ENCODE measurements around the gene PTAR1. TPM values are rescaled to one million over a fixed set of nuclear protein-coding genes. Genes with fewer than 3 reads are reported as not detected.
"Not testable (repeated sequence)": the region's sequence is repeated elsewhere in the genome, so short reads cannot be mapped to it uniquely, and the experiment has no call there.

PTAR1 gene
- total RNA-seq, 4 donors from 2014 or later: 63.3 to 90.9 (median 68.4) TPM

DNA sequence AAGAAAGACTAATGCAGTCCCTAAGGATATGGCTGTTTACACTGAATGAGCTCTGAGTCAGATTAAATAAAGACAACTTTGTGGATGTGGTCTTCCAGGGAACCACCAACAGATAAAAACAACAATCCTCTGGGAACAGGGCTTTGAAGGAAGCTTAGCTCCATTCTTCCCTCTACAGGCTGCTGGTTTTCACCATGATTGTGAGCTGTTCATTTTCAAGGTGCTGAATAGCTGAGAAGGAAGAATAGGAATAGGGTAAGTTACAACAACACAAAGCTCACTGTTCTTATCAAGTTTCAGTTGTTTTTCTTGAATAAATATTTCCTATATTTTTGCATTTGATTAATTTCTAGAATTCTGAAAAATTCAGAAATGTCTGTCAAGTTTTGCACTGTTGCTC, 25.9 kb upstream of the PTAR1 start:
- Histone ChIP-seq H3K4me3 (no peak overlapping the region), H3K4me1 (no peaks in the 10 kb centered on the region), H3K27ac (no peak overlapping the region), H3K27me3 (no peaks in the 10 kb centered on the region), H3K36me3 (no peaks in the 10 kb centered on the region), H3K9me3 (no peaks in the 10 kb centered on the region)
- DNase-seq (ENCODE audit: low spot score in 2 of 2): no peak
- TF ChIP-seq POLR2A (IDR thresholded peaks at IDR 0.05) (no peak), EP300 (IDR thresholded peaks at IDR 0.05) (no peak)
- TF ChIP-seq, protein P1, sequence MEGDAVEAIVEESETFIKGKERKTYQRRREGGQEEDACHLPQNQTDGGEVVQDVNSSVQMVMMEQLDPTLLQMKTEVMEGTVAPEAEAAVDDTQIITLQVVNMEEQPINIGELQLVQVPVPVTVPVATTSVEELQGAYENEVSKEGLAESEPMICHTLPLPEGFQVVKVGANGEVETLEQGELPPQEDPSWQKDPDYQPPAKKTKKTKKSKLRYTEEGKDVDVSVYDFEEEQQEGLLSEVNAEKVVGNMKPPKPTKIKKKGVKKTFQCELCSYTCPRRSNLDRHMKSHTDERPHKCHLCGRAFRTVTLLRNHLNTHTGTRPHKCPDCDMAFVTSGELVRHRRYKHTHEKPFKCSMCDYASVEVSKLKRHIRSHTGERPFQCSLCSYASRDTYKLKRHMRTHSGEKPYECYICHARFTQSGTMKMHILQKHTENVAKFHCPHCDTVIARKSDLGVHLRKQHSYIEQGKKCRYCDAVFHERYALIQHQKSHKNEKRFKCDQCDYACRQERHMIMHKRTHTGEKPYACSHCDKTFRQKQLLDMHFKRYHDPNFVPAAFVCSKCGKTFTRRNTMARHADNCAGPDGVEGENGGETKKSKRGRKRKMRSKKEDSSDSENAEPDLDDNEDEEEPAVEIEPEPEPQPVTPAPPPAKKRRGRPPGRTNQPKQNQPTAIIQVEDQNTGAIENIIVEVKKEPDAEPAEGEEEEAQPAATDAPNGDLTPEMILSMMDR (IDR thresholded peaks at IDR 0.05): no peak

DNA sequence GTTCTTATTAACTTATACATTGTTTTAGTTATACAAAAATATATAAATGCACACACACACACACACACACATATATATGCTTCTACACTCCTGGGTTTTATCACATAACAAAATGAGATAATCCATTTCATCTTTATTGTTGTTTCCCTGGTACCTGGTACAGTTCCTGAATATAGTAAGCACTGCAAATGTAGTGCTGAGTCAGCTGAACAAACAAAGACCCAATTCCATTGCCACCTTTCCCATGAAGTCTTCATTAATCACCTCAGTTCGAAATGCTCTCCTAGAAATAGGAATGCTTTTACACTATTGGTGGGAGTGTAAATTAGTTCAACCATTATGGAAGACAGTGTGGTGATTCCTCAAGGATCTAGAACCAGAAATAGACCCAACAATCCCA, 13.4 kb upstream of the PTAR1 start:
- H3K27ac ChIP-seq: no peak overlapping the region
- no peaks in the 10 kb centered on the region for H3K9me3 ChIP-seq
- H3K36me3 ChIP-seq: no peaks in the 10 kb centered on the region
- no peaks in the 10 kb centered on the region for H3K4me1 ChIP-seq
- no peaks in the 10 kb centered on the region for H3K27me3 ChIP-seq
- no peak for TF ChIP-seq POLR2A (IDR thresholded peaks at IDR 0.05)
- WGBS, 2 donors: 87 to 91% methylated on average over 1 of the region's 1 CpG
- DNase-seq (ENCODE audit: low spot score in 2 of 2): no peak
- no peak overlapping the region for H3K4me3 ChIP-seq

DNA sequence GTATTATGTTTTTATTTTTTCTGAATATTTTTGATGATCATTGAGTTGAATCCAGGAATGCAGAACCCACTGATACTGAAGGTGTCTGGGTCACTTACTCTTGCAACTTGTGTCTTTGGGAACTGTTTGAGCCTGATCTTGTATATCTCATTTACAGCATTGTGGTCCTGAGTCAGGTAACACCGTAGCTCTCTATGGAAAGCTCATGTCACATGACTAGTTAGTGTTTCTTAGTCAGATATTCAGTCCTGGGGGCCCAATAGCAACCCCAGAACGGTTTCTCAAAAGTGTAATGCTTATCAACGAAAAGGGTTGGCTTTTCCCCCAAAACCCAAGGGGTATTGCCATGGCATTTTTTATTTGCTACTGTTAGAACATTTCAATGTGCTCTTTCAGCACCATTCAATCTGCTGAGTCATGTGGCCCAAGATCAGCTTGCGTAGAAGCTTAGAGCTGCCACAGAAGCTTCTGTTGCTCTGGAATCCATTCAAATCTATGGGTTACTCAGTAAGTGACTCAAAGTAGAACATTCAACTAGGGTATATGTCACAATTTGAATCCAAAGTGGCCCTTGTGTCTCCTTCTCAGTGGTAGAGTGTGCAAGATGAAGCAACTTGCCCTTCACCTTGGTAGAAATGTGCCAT, 12.1 kb upstream of the PTAR1 start:
- Histone ChIP-seq H3K27me3 (no peaks in the 10 kb centered on the region), H3K27ac (peak overlapping the region in 1 of 4 donors; percentile 26), H3K9me3 (no peaks in the 10 kb centered on the region), H3K4me1 (no peaks in the 10 kb centered on the region), H3K4me3 (no peak overlapping the region), H3K36me3 (no peaks in the 10 kb centered on the region)
- no peak for DNase-seq (ENCODE audit: low spot score in 2 of 2)
- TF ChIP-seq EP300 (IDR thresholded peaks at IDR 0.05) (no peak), POLR2A (IDR thresholded peaks at IDR 0.05) (no peak)
- TF ChIP-seq, protein P1 (IDR thresholded peaks at IDR 0.05): no peak
- WGBS, 2 donors: 52 to 56% methylated on average over 4 of the region's 4 CpGs

DNA sequence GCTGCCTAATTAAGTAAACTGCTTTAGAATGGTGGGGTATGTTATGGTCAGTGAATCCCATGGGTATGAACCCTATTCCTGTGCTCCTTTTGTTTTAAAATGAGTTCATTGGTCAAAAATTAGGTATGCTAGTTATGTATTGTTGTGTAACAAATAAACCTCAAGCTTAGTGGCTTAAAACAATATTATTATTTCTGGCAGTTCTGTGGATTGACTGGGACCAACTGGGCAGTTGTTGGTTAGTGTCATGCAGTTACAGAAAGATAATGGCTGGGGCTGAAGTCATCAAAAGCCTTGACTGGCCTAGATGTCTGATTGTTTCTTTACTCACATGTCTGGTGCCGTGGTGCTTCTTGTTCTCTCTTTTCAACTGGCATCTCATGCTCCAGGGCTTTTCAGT, 8.9 kb upstream of the PTAR1 start:
- Histone ChIP-seq H3K27ac (no peak overlapping the region), H3K9me3 (no peaks in the 10 kb centered on the region), H3K4me3 (no peak overlapping the region), H3K27me3 (no peaks in the 10 kb centered on the region), H3K4me1 (no peaks in the 10 kb centered on the region), H3K36me3 (no peaks in the 10 kb centered on the region)
- DNase-seq (ENCODE audit: low spot score in 2 of 2): no peak
- 79 to 92% methylated on average over 1 of the region's 1 CpG for WGBS, 2 donors
- TF ChIP-seq, protein P1 (IDR thresholded peaks at IDR 0.05): no peak
- TF ChIP-seq EP300 (IDR thresholded peaks at IDR 0.05) (no peak), POLR2A (IDR thresholded peaks at IDR 0.05) (no peak)

DNA sequence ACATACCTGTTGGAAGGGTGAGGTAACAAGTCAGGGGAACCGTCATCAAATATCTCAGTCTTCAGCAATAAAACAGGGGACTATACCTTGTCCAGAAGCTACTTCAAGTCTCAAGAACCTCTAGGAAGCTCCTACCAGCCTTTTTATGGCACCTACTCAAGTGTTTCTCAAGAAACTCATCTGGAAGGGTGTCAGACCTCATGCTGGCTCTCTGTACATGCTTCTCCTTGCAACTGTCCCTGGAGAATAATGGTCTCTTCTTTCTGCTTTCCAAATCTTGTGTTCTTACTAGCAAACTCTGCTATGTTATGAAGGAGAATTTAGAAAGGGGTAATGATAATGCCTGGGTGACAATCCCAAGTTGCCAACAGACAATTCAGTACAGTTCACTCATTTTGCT, 8.3 kb upstream of the PTAR1 start:
- Histone ChIP-seq H3K4me3 (no peak overlapping the region), H3K4me1 (no peaks in the 10 kb centered on the region), H3K9me3 (no peaks in the 10 kb centered on the region), H3K27ac (no peak overlapping the region), H3K27me3 (no peaks in the 10 kb centered on the region), H3K36me3 (no peaks in the 10 kb centered on the region)
- TF ChIP-seq EP300 (IDR thresholded peaks at IDR 0.05) (no peak), POLR2A (IDR thresholded peaks at IDR 0.05) (no peak)
- TF ChIP-seq, protein P1 (IDR thresholded peaks at IDR 0.05): no peak
- 83 to 87% methylated on average over 1 of the region's 1 CpG for WGBS, 2 donors
- no peak for DNase-seq (ENCODE audit: low spot score in 2 of 2)

DNA sequence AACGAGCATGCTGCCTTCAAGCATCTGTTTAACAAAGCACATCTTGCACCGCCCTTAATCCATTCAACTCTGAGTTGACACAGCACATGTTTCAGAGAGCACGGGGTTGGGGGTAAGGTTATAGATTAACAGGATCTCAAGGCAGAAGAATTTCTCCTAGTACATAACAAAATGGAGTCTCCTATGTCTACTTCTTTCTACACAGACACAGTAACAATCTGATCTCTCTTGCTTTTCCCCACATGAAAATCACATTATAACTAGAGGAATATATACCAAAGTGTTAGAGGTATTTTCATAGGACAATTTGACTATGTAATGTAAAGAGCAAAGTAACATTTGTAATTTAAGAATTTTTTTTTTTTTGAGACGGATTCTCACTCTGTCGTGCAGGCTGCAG, 4.1 kb upstream of the PTAR1 start:
- 54 to 56% methylated on average over 5 of the region's 5 CpGs for WGBS, 2 donors
- not testable (repeated sequence) for DNase-seq (ENCODE audit: low spot score in 2 of 2); H3K4me3 ChIP-seq; H3K9me3 ChIP-seq; H3K27me3 ChIP-seq; H3K27ac ChIP-seq; H3K36me3 ChIP-seq
- H3K4me1 ChIP-seq: peaks cover 0 to 12% (median 3%) of the 10 kb centered on the region in 4 donors

All from tibial nerve (tissue), 4 donors.